Left hindlimb (tissue), 1 donor: ENCODE data around the gene PIGU.
"Not testable (repeated sequence)": the region's sequence is repeated elsewhere in the genome, so short reads cannot be mapped to it uniquely, and the experiment has no call there.

Experiments
- DNase-seq: peaks from one replicate; pipeline ENCODE4 v3.0.0-alpha.2; 2018

PIGU gene

DNA sequence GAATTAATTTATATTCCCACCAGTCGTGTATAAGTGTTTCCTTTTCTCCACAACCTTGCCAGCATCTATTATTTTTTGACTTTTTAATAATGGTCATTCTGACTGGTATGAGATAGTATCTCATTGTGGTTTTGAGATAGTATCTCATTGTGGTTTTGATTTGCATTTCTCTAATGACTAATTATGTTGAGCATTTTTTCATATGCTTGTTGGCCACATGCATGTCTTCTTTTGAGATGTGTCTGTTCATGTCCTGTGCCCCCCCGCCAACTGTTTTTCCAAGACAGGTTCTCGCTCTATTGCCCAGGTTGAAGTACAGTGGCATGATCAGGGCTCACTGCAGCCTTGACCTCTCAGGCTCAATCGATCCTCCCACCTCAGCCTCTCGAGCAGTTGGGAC, 15.1 kb downstream of the PIGU start:
- not testable (repeated sequence) for DNase-seq

- not testable (repeated sequence) for DNase-seq
Measured at GRCh38 chr20:34658654-34659053, 18.2 kb downstream of the PIGU start.

DNA sequence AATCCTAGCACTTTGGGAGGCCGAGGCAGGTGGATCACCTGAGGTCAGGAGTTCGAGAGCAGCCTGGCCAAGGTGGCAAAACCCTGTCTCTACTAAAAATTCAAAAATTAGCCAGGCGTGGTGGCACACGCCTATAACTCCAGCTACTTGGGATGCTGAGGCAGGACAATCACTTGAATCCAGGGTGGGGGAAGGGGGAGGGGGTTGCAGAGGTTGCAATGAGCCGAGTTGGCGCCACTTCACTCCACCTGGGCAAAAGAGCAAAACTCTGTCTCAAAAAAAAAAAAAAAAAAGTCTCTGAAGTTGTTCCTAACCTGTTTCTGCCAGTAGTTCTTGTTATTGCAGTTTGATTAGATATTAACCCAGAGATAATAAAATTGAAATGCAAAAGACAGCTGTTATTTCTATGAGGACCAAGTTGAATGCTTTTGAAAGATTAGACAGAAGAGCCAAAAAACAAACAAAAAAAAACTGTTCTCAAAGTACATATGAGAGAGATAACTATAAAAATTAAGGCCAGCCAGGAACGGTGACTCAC, 22.6 kb downstream of the PIGU start:
- no peak for DNase-seq

GRCh38 chr20:34651200-34651599, 25.7 kb downstream of the PIGU start:
- DNase-seq = no peak

DNA sequence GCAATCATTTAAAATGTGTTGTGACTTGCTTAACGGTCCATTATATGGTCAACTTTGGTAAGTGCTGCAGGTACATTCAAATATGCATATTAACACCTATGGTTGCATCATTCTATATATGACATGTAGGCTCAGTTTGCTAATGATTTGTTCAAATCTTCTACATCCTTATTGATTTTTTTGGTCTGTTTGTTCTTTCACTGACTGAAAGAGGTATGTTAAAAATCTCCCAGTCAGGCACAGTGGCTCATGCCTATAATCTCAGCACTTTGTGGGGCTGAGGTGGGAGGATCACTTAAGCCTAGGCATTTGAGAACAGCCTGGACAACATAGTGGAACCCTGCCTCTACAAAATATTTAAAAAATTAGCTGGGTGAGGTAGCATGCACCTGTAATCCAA, 29.2 kb downstream of the PIGU start:
- no peak for DNase-seq

GRCh38 chr20:34644951-34645350, 31.9 kb downstream of the PIGU start:
- DNase-seq = no peak

- no peak for DNase-seq
Measured at GRCh38 chr20:34644345-34644744, 32.5 kb downstream of the PIGU start.

GRCh38 chr20:34643928-34644327, 33.0 kb downstream of the PIGU start:
- DNase-seq = no peak

DNA sequence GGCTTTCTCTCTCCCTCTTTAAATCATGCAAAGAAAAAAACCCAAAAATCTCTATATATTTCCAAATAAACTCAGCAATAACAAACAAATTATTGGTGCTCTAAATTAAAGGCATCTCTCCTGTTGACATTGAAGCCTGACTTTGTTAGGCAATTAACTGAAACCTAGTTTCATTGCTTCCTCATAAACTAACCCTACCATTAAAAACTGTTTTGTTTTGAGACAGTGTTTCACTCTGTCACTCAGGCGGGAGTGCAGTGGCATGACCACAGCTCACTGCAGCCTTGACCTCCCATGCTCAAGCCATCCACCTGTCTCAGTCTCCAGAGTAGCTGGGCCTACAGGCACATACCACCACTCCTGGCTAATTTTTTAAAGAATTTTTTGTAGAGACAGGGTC, 34.9 kb downstream of the PIGU start:
- no peak for DNase-seq

GRCh38 chr20:34639755-34640222, 37.1 kb downstream of the PIGU start:
- DNase-seq = no peak

DNA sequence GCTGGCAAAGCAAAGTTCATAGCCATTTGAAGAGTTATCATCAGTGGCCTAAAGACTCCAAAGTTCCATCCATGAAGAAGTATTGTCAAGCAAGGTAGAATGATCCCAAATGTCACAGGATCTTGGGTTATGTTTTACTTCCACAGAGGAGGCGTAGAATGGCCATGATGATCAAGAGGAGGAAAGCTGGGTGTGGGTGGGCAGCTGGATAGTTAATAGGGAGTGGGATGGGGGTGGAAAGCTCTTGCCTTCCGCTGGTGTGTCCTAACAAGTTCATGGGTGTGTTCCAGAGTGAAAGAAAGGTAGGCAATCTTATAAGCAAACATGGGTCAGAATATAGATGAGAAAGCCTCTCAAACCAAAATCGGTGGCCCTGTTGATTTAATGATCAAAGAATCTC, 38.4 kb downstream of the PIGU start:
- no peak for DNase-seq

DNA sequence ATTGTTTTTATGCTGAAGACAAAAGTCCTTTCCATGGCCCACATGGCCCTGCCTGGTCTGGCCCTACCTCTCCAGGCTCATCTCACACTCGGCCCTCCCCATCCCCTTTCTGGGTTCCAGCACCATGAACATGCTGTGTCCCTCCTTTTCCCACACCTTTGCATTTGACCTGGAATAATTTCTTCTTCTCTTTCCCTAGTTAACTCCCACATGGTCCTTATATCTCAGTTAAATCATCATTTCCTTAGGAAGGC, 38.9 kb downstream of the PIGU start:
- DNase-seq = no peak

DNA sequence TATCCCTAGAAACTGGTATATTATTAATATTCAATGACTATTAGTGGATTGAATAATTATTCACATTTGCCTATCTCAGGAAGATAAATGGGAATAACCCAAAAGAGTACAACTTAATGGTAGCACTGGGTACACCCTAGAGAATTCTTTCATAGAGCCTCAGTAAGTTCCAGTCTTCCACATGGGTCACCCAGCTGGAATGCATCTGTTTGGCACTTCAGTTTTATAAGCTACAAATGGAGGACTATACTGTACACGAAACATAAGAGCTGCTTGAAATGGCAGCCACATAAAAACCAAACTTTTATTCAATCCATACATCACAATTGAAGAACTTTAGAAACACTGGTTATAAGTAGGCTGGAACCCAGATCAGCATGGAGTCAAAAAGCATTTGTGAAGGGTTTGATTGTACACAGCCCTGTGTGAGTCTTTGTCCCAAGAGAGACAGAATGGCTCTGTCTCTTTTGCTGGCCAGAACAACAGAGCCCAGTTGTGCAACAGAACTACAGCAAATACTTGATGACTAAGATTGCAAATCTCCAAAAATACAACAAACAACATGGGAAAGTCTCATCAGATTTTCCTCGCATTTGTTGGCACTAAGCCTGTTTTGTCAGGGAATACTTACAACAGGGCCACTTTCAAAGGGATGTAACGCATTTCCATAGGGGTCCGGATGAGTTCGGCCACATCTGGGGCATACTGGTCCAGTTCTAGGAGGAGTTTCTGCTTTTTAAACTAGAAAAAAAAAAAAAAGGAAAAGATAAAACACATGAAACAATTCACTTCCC, 39.5 kb downstream of the PIGU start:
- DNase-seq = no peak

GRCh38 chr20:34636648-34637047, 40.2 kb downstream of the PIGU start:
- DNase-seq = no peak

GRCh38 chr20:34634392-34634791, 42.5 kb downstream of the PIGU start:
- no peak for DNase-seq

- DNase-seq = no peak
Measured at GRCh38 chr20:34632870-34633452, 43.9 kb downstream of the PIGU start.

DNA sequence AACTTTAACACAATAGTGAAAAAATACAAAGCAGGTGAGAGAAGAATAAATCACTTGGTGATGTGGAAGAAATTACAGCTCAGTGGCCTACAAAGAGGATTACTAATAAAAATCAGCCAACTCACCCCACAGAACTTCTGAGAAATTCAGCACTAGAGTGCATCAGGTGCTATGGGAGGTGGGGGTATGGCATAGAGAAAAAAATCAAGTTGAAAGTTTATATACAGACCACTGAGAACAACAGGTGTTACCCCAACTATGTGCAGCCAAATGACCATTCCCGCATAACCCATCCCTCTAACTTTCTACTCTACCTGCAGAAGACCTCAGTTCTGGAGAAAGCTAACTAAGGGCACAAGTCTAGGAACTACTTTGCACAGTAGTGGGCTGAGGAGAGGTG, 47.0 kb downstream of the PIGU start:
- no peak for DNase-seq

DNA sequence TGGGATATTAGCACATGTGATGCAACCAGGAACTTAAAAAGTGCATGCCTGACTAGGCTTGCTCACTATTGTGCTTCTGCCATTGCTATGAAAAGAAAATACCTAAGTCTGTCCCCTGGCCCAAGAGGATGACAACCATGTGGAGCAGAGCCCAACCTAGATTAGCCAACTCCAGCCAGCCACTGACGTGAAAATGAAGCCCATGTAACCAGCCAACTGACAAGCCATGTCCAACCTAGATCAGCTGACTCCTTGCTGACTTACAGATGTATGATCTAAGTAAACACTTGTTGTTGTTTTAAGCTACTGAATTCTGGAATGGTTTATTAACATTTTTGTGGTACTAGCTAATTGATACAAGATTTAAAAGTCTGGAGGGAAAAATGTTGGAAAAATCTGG, 47.5 kb downstream of the PIGU start:
- no peak for DNase-seq

DNA sequence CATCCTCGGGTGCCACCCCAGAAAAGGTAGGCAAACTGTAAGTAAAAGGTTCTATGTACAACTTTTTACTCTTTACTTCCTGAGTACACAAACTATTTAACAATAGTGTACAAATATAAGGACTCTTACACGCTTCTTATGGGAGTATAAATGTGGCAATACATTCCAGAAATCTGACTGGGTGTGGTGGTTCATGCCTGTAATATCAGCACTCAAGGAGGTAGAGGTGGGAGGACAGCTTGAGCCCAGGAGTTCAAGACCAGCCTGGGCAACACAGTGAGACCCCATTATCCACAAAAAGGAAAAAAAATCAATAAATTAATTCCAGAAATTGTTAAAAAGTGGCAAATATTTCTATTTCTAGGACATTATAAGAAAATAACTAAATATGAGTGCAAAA, 48.9 kb downstream of the PIGU start:
- DNase-seq = no peak

DNA sequence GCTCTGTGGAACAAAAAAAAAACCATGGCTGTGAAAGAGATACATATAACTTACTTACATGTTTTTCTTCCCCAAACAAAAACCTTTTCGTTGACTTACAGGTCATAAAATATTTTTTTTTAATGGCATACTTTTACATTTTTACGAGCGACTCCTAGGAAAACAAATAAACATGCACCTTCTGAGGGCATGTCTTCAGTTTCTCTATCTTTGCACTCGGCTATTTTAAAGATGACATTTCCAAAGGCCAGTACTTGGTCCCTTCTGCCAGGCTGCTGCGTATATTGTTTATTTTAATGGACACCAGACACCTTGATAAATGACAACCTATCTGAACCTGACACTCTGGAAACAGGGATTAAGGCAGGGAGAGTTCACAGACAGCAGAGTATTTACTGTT, 49.4 kb downstream of the PIGU start:
- no peak for DNase-seq

- no peak for DNase-seq
Measured at GRCh38 chr20:34626992-34627391, 49.9 kb downstream of the PIGU start.

DNA sequence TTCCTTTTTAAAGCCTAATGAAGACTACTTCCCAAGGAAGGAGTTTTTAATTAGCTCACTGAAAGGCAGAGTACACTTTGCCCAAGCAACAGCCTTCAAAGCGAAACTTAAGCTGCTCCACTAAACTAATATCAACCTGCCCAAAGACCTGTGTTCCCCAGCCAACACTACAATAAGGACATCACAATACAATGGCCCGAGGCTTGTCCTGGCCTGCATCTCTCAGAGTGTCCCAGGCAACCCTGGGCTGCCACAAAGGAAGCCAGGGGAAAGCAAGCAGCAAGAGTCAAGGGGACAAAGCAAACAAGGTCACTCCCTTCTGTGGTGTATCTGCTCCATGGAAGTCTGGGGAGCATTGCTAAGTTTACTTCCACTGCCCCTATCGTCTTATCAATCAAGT, 52.3 kb downstream of the PIGU start:
- DNase-seq = no peak

GRCh38 chr20:34622821-34623451, 54.0 kb downstream of the PIGU start:
- DNase-seq = no peak
